ENCODE results near the gene GFRA1. TPM values are rescaled to one million over a fixed set of nuclear protein-coding genes. Genes with fewer than 3 reads are reported as not detected.

GFRA1 gene
- total RNA-seq, 2 experiments from 2014 or later: not detected

GRCh38 chr10:116088985-116089384, 184.0 kb downstream of the GFRA1 start:
- no peaks in the 10 kb centered on the region for H3K9me3 Mint-ChIP-seq
- no peaks in the 10 kb centered on the region for H3K4me1 Mint-ChIP-seq (ENCODE audit: low read depth)
- CTCF ChIA-PET: no interaction called here
- H3K27me3 Mint-ChIP-seq (ENCODE audit: low read depth): no peaks in the 10 kb centered on the region
- intact Hi-C loops (cut with micrococcal nuclease): no loop called here
- H3K27ac Mint-ChIP-seq: no peak overlapping the region
- H3K4me3 Mint-ChIP-seq: no peak overlapping the region
- H3K36me3 Mint-ChIP-seq (ENCODE audit: low read depth): no peaks in the 10 kb centered on the region
- DNase-seq: no peak

DNA sequence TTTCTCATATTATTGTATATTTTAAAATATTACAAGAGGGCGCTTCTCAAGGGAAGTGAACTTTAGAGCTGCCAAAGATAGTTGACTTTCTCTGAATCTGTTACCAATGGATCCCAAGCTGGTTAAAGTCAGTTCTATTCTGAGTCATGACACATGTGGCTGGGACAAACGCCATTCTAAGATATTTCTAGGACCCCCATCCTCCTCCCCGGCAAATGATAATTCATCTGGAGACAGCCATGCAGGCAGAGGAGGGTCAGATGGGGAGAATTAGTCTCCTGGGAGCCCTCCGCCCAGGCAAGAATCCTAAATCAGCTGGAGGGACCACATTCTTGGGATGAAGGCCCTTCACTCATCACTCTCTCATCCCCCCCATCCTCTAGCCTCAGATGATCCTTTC, 187.7 kb downstream of the GFRA1 start:
- Mint-ChIP-seq H3K9me3 (no peaks in the 10 kb centered on the region), H3K4me1 (ENCODE audit: low read depth) (no peaks in the 10 kb centered on the region), H3K27me3 (ENCODE audit: low read depth) (no peaks in the 10 kb centered on the region), H3K27ac (no peak overlapping the region), H3K36me3 (ENCODE audit: low read depth) (no peaks in the 10 kb centered on the region), H3K4me3 (no peak overlapping the region)
- intact Hi-C loops (cut with micrococcal nuclease): no loop called here
- no peak for DNase-seq
- CTCF ChIA-PET: no interaction called here

- no peaks in the 10 kb centered on the region for H3K4me1 Mint-ChIP-seq (ENCODE audit: low read depth)
- DNase-seq: no peak
- H3K9me3 Mint-ChIP-seq: no peaks in the 10 kb centered on the region
- no peaks in the 10 kb centered on the region for H3K36me3 Mint-ChIP-seq (ENCODE audit: low read depth)
- CTCF ChIA-PET: no interaction called here
- H3K27me3 Mint-ChIP-seq (ENCODE audit: low read depth): no peaks in the 10 kb centered on the region
- no peak overlapping the region for H3K27ac Mint-ChIP-seq
- intact Hi-C loops (cut with micrococcal nuclease): no loop called here
- H3K4me3 Mint-ChIP-seq: no peak overlapping the region
Observed at GRCh38 chr10:116084161-116084560, 188.8 kb downstream of the GFRA1 start.

GRCh38 chr10:116083226-116083762, 189.7 kb downstream of the GFRA1 start:
- H3K27me3 Mint-ChIP-seq (ENCODE audit: low read depth): no peaks in the 10 kb centered on the region
- H3K4me1 Mint-ChIP-seq (ENCODE audit: low read depth): no peaks in the 10 kb centered on the region
- no peak overlapping the region for H3K27ac Mint-ChIP-seq
- CTCF ChIA-PET: no interaction called here
- intact Hi-C loops (cut with micrococcal nuclease): no loop called here
- DNase-seq: no peak
- H3K36me3 Mint-ChIP-seq (ENCODE audit: low read depth): no peaks in the 10 kb centered on the region
- no peak overlapping the region for H3K4me3 Mint-ChIP-seq
- H3K9me3 Mint-ChIP-seq: no peaks in the 10 kb centered on the region

- no peak overlapping the region for H3K4me3 Mint-ChIP-seq
- H3K27ac Mint-ChIP-seq: no peak overlapping the region
- intact Hi-C loops (cut with micrococcal nuclease): no loop called here
- H3K4me1 Mint-ChIP-seq (ENCODE audit: low read depth): no peaks in the 10 kb centered on the region
- no peaks in the 10 kb centered on the region for H3K27me3 Mint-ChIP-seq (ENCODE audit: low read depth)
- no peaks in the 10 kb centered on the region for H3K9me3 Mint-ChIP-seq
- no peaks in the 10 kb centered on the region for H3K36me3 Mint-ChIP-seq (ENCODE audit: low read depth)
- DNase-seq: no peak
- CTCF ChIA-PET: no interaction called here
Observed at GRCh38 chr10:116082762-116083161, 190.2 kb downstream of the GFRA1 start.

GRCh38 chr10:116082206-116082605, 190.8 kb downstream of the GFRA1 start:
- H3K27ac Mint-ChIP-seq: no peak overlapping the region
- H3K9me3 Mint-ChIP-seq: no peaks in the 10 kb centered on the region
- CTCF ChIA-PET: no interaction called here
- H3K36me3 Mint-ChIP-seq (ENCODE audit: low read depth): no peaks in the 10 kb centered on the region
- no peaks in the 10 kb centered on the region for H3K27me3 Mint-ChIP-seq (ENCODE audit: low read depth)
- H3K4me3 Mint-ChIP-seq: no peak overlapping the region
- DNase-seq: no peak
- intact Hi-C loops (cut with micrococcal nuclease): no loop called here
- no peaks in the 10 kb centered on the region for H3K4me1 Mint-ChIP-seq (ENCODE audit: low read depth)

DNA sequence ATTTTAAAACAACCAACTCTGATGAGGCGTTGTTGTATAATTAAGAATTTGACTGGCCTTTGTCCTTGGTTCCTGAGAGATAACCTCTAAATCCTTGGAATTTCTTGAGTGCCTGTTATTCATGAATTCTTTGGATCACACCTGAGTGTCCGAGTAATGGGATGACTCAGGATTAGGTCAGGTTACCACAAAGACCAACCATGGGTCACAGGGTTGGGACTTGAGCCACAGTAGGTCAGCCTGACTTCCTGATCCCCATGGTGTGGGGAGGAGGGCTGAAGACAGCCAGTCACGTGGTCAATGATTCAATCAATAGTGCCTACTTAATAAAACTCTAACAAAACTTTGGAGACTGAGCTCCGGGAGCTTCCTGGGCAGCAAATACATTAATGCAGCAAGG, 192.5 kb downstream of the GFRA1 start:
- DNase-seq: no peak
- Mint-ChIP-seq H3K4me1 (ENCODE audit: low read depth) (no peaks in the 10 kb centered on the region), H3K27me3 (ENCODE audit: low read depth) (no peaks in the 10 kb centered on the region), H3K9me3 (no peaks in the 10 kb centered on the region), H3K4me3 (no peak overlapping the region), H3K36me3 (ENCODE audit: low read depth) (no peaks in the 10 kb centered on the region), H3K27ac (no peak overlapping the region)
- CTCF ChIA-PET: no interaction called here
- intact Hi-C loops (cut with micrococcal nuclease): no loop called here

- Mint-ChIP-seq H3K9me3 (no peaks in the 10 kb centered on the region), H3K4me1 (ENCODE audit: low read depth) (no peaks in the 10 kb centered on the region), H3K36me3 (ENCODE audit: low read depth) (no peaks in the 10 kb centered on the region), H3K27me3 (ENCODE audit: low read depth) (no peaks in the 10 kb centered on the region), H3K4me3 (no peak overlapping the region), H3K27ac (no peak overlapping the region)
- CTCF ChIA-PET: no interaction called here
- no peak for DNase-seq
- intact Hi-C loops (cut with micrococcal nuclease): no loop called here
Observed at GRCh38 chr10:116079355-116079754, 193.7 kb downstream of the GFRA1 start.

DNA sequence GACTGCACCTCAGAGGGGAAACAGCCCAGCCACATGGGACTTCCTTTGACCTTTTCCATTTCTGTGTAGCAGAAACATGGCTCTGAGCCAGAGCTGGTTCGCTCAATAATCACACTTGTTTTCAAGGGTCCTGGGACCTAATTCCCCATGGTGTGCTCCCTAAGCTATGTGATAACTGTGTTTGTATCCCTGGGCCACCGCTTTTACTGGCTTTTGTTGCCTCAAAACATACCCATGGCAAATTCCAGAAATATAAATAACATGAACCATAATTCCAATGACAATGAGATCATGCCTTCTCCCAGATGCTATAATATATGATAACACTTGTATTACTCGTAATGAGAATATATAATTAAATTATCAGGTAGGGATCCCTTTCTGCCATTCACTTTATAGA, 196.4 kb downstream of the GFRA1 start:
- Mint-ChIP-seq H3K27me3 (ENCODE audit: low read depth) (no peaks in the 10 kb centered on the region), H3K27ac (no peak overlapping the region), H3K4me1 (ENCODE audit: low read depth) (no peaks in the 10 kb centered on the region), H3K4me3 (no peak overlapping the region), H3K36me3 (ENCODE audit: low read depth) (no peaks in the 10 kb centered on the region), H3K9me3 (no peaks in the 10 kb centered on the region)
- intact Hi-C loops (cut with micrococcal nuclease): no loop called here
- CTCF ChIA-PET: no interaction called here
- no peak for DNase-seq

GRCh38 chr10:116073510-116073909, 199.5 kb downstream of the GFRA1 start:
- intact Hi-C loops (cut with micrococcal nuclease): no loop called here
- Mint-ChIP-seq H3K9me3 (no peaks in the 10 kb centered on the region), H3K27me3 (ENCODE audit: low read depth) (no peaks in the 10 kb centered on the region), H3K4me1 (ENCODE audit: low read depth) (no peaks in the 10 kb centered on the region), H3K36me3 (ENCODE audit: low read depth) (no peaks in the 10 kb centered on the region), H3K27ac (no peak overlapping the region), H3K4me3 (no peak overlapping the region)
- CTCF ChIA-PET: no interaction called here
- DNase-seq: no peak

GRCh38 chr10:116073001-116073400, 200.0 kb downstream of the GFRA1 start:
- no peak overlapping the region for H3K4me3 Mint-ChIP-seq
- no peaks in the 10 kb centered on the region for H3K27me3 Mint-ChIP-seq (ENCODE audit: low read depth)
- no peaks in the 10 kb centered on the region for H3K9me3 Mint-ChIP-seq
- H3K4me1 Mint-ChIP-seq (ENCODE audit: low read depth): no peaks in the 10 kb centered on the region
- CTCF ChIA-PET: no interaction called here
- intact Hi-C loops (cut with micrococcal nuclease): no loop called here
- DNase-seq: no peak
- H3K27ac Mint-ChIP-seq: no peak overlapping the region
- H3K36me3 Mint-ChIP-seq (ENCODE audit: low read depth): no peaks in the 10 kb centered on the region

GRCh38 chr10:116071453-116072148, 201.4 kb downstream of the GFRA1 start:
- Mint-ChIP-seq H3K36me3 (ENCODE audit: low read depth) (no peaks in the 10 kb centered on the region), H3K4me3 (no peak overlapping the region), H3K9me3 (no peaks in the 10 kb centered on the region), H3K27ac (no peak overlapping the region), H3K4me1 (ENCODE audit: low read depth) (no peaks in the 10 kb centered on the region), H3K27me3 (ENCODE audit: low read depth) (no peaks in the 10 kb centered on the region)
- intact Hi-C loops (cut with micrococcal nuclease): no loop called here
- DNase-seq: no peak
- CTCF ChIA-PET: no interaction called here

GRCh38 chr10:116070743-116071320, 202.2 kb downstream of the GFRA1 start:
- no peaks in the 10 kb centered on the region for H3K9me3 Mint-ChIP-seq
- CTCF ChIA-PET: no interaction called here
- no peaks in the 10 kb centered on the region for H3K27me3 Mint-ChIP-seq (ENCODE audit: low read depth)
- H3K4me1 Mint-ChIP-seq (ENCODE audit: low read depth): no peaks in the 10 kb centered on the region
- intact Hi-C loops (cut with micrococcal nuclease): no loop called here
- no peak for DNase-seq
- H3K27ac Mint-ChIP-seq: no peak overlapping the region
- no peak overlapping the region for H3K4me3 Mint-ChIP-seq
- no peaks in the 10 kb centered on the region for H3K36me3 Mint-ChIP-seq (ENCODE audit: low read depth)

Data from activated naive CD4-positive, alpha-beta T cell treated with anti-CD3 and anti-CD28 coated beads for 36 hours (primary cell).